CD4-positive, alpha-beta T cell treated with Interleukin-6 for 4 hours (primary cell): Measurements from ENCODE around the gene FTO.
"Not testable (repeated sequence)": the region's sequence is repeated elsewhere in the genome, so short reads cannot be mapped to it uniquely, and the experiment has no call there.

Experiments
- DNase-seq: peaks from one replicate; pipeline ENCODE4 v3.0.0-alpha.2; 2020; ENCODE audit warnings: mixed read lengths

FTO gene

GRCh38 chr16:54165912-54166865 lies 462.2 kb downstream of the FTO start:
- no peak for DNase-seq

GRCh38 chr16:54169112-54169511 lies 465.2 kb downstream of the FTO start:
- DNase-seq, result no peak

- DNase-seq, result no peak
Observed at GRCh38 chr16:54171626-54172537, 467.9 kb downstream of the FTO start.

GRCh38 chr16:54173490-54173889 lies 469.5 kb downstream of the FTO start:
- DNase-seq, result no peak

DNA sequence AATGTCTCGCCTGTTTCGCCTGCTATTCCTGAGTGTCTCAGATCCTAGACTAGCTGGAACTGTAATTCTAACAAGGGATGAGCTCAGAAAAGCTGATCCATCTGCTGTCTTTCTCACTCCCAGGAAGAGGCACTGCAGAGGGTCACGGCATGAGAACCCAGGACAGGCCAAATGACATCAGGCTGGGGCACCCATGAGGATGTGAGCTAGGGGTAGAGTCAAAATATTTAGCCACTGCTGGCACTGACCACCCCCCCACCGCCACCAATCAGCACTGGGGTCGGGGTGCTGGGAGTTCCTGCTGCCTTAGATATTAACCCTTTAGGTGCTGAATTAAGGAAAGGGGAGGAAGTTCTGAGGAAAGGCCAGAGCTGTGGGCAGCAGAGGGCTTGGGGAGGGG lies 470.2 kb downstream of the FTO start:
- DNase-seq, result no peak

DNA sequence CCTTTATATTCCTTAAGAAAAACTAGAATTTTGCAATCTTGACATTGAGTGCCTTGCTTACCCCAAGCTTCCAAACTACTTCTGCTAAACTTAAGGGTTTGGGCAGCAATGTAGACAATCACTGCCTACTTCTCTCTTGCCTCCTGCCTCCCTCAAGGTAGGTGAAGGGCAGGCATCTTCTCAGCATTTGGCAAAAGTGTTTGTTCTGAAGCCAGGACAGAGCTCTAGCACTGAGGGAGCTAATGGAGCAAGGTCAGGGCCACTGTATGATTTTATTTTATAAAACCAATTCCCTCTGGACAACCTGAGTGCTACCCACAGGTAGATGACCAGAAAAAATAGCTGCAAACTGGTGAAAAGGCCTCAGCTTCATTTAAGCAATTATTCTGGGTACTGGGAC lies 470.8 kb downstream of the FTO start:
- no peak for DNase-seq

- DNase-seq, result no peak
Observed at GRCh38 chr16:54175169-54175551, 471.2 kb downstream of the FTO start.

GRCh38 chr16:54175552-54176375 lies 471.8 kb downstream of the FTO start:
- no peak for DNase-seq

GRCh38 chr16:54176376-54176901 lies 472.5 kb downstream of the FTO start:
- DNase-seq, result no peak

GRCh38 chr16:54177052-54177861 lies 473.3 kb downstream of the FTO start:
- no peak for DNase-seq

- no peak for DNase-seq
Observed at GRCh38 chr16:54177862-54178477, 474.0 kb downstream of the FTO start.

DNA sequence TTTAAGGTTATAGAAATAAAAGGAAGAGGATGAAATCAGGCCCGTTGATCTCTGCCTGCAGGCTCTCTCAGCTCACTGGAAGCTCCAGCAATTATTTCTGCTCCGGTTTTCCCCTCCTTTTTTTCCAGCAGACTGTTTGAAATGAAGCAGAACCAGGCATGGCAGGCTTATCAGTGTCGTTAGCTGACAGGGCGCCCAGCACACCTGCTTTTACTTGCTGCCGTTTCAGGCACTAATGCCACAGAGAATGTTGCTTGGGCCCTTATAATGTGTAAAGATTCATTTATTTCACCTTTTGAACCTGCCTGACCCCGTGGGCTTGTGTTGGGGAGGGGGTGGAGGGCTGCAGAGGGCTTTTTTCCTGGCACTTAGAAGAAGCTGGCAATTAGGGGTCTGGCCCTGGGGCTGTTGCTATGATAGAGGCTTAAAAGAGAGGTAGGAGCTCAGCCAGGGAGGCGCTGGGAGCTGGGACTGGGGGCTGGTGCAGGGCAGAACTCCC lies 474.6 kb downstream of the FTO start:
- DNase-seq, result no peak

- no peak for DNase-seq
Observed at GRCh38 chr16:54180421-54181359, 476.7 kb downstream of the FTO start.

- not testable (repeated sequence) for DNase-seq
Observed at GRCh38 chr16:54181683-54182329, 477.9 kb downstream of the FTO start.

DNA sequence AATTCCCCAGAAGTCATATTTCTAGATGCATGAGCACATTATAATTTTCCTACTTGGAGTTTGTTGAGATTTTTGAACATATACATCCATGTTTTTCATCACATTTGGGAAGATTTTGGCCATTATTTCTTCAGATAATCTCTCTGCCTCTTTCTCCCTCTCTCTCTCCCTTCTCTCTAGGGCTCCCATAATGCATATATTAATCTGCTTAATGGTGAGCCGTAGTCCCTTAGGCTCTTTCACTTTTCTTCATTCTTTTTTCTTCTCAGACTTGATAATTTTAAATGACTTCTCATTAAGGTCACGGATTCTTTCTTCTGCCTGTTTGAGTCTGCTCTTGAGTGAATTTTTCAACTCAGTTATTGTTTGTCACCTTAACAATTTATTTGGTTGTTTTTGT lies 481.1 kb downstream of the FTO start:
- DNase-seq, result no peak

GRCh38 chr16:54191163-54191562 lies 487.2 kb downstream of the FTO start:
- no peak for DNase-seq

DNA sequence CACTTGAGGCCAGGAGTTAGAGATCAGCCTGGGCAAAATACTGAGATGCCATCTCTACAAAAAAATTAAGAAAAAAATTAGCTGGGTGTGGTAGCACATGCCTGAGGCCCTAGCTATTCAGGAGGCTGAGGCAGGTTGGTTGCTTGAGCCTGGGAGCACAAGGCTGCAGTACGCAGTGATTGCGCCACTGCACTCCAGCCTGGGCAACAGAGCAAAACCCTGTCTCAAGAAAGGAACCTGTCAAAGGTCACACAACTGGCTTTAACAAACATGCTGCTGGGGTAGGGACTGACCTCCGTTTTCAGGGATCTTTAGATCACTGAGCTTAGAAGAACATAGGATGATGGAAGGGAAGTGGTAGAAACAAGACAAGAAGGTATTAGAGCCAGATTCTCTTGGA lies 487.6 kb downstream of the FTO start:
- no peak for DNase-seq

DNA sequence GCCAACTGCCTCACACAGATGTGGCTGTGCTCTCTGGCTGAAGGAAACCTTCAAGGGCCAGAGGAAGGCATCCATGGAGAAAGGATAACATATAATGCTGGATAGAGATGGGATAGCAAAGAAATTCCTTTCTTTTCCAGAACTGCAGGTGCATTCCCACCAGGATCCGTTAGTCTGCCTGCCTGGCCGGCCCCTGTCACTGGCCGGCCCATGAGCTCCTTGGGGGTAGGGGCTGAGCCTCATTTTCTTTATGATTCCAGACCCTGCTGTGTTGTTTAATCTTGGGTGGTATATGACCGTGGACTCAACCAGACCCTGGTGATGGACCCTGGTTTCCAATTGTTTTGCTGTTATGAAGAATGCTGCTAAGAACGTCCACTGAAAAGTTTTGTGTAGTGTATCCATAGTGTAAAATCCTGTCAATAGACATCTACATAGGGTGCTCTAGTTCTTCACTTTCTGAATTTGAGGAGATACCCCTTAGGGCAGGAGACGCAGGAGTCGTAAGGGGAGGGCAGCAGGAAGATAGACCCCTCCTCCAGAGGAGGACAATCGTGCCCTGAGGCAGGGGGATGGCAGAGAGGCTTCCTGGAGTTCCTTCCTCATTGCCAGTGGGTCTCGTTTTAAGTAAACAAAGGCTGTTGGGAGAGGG lies 489.2 kb downstream of the FTO start:
- no peak for DNase-seq
